Activated CD4-positive, alpha-beta T cell treated with anti-CD3 and anti-CD28 coated beads for 48 hours (primary cell): Measurements from ENCODE around the gene ARHGAP30.
"Not testable (repeated sequence)": the region's sequence is repeated elsewhere in the genome, so short reads cannot be mapped to it uniquely, and the experiment has no call there.

ENCODE experiments used
- DNase-seq: peaks from one replicate; pipeline ENCODE4 v3.0.0-alpha.2; 2020

ARHGAP30 gene

DNA sequence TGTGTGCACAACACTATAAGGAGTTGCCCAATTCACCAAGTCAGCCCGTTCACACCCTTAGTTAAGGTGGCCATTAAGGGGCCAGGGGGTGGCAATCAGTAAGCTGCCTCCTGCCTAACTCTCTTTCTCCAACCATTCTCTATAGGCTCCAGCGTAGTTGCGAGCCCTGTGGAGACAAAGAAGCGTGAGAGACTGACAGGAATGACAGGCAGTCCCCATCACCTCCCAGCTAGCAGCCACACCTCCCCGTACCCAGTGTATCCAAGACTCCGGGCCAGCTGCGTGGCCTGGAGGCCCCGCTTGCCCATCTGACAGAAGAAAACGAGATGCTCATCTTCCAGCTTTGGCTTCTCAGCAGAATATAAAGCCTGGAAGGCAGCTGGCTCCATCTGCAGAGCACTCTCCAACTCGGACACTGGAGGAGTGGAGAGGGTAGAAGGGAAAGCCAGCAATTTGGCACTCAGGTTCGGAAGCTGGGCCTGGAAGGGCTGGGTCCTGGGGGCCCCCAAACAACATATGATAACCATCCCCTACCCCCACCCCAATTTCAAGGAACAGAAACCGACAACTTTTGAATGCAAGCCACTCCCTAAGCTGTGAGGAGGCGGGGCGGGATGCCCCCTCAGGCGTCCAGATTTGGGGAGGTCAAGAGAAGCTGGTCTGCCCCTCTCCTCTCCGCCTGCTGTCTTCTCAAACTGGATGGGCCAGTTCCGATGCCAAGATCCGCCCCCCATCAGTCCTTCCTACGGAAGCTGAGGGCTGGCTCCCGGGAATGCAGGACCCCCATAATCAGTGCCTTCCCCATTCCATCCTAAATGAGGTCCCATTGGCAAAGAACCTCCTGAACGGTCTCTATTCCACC lies 31.8 kb downstream of the ARHGAP30 start:
- DNase-seq, result no peak

DNA sequence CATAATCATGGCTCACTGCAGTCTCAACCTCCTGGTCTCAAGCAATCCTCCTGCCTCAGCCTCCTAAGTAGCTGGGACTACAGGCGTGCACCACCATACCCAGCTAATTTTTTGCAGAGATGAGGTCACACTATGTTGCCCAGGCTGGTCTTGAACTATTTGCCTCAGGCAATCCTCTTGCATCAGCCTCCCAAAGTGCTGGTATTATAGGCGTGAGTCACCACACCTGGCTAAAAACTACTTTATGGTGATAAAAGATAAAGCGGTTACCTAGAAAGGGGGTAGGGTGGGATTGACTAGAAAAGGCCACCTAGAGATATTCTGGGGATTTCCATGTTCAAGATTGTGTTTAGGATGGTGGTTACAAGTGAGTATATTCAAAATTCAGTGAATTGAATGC lies 35.9 kb downstream of the ARHGAP30 start:
- DNase-seq, result no peak

DNA sequence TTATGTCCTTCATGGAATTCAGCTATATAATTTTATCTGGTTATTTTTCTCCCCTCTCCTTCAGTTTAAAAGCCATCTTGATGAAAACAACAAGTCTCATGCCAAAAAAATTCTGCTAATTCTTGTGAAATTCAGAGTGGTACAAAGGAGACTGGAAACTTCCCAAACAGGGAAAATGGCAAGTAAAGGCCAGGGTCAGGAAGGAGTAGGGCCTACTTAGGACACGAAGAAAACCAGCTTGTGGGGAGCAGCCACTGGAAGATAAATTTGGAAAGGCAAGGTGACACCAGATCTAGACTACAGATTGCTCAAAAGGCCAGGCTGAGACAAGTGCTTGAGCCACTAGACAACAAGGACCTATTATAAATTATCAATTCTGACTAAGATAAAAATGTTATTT lies 37.3 kb downstream of the ARHGAP30 start:
- DNase-seq, result no peak

DNA sequence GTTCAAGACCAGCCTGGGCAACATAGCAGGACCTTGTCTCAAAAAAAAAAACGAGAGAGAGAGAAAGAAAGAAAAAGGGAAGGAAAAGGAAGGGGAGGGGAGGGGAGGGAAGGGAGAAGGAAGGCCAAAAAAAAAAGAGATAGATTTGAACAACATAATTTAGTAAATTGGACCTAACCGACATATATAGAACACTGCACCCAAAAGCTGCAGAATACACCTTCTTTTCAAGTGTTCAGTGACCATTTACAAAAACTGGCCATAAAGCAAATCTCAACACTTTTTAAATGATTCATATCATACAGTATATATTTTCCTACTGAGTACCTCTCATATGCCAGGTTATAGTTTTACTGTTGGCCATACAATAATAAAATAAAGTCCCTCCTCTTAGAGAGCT lies 37.8 kb downstream of the ARHGAP30 start:
- DNase-seq, result no peak

DNA sequence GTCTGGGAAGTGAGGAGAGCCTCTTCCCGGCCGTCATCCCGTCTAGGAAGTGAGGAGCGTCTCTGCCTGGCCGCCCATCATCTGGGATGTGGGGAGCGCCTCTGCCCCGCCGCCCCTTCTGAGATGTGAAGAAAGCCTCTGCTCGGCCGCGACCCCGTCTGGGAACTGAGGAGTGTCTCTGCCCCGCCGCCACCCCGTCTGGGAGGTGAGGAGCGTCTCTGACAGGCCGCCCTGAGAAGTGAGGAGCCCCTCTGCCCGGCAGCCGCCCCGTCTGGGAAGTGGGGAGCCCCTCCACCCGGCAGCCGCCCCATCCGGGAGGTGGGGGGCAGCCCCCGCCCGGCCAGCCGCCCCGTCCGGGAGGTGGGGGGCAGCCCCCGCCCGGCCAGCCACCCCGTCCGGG lies 40.2 kb downstream of the ARHGAP30 start:
- DNase-seq, result not testable (repeated sequence)

DNA sequence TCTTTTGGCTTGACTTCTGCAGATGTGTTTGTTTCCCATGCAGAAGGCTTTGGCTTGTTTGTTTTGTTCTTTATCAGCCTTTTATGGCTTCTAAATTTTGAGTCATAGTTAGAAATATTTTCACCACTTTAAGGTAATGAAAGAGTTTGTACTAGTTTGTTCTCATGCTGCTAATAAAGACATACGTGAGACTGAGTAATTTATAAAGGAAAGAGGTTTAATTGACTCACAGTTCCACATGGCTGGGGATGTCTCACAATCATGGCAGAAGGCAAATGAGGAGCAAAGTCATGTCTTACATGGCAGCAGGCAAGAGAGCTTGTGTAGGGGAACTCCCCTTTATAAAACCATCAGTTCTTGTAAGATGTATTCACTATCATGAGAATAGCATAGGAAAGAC lies 42.7 kb downstream of the ARHGAP30 start:
- DNase-seq, result not testable (repeated sequence)

DNA sequence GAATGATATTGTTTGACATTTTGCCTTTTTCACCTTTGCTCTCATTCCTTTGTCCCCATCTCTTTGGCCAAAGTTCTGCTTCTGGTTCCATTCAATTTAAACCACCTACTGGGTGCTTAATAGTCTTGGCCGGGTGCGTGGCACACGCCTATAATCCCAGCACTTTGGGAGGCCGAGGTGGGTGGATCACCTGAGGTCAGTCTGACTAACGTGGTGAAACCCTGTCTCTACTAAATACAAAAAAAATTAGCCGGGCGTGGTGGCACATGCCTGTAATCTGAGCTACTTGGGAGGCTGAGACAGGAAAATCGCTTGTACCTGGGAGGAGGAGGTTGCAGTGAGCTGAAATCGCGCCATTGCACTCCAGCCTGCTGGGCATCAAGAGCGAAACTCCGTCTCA lies 47.3 kb downstream of the ARHGAP30 start:
- DNase-seq, result not testable (repeated sequence)

DNA sequence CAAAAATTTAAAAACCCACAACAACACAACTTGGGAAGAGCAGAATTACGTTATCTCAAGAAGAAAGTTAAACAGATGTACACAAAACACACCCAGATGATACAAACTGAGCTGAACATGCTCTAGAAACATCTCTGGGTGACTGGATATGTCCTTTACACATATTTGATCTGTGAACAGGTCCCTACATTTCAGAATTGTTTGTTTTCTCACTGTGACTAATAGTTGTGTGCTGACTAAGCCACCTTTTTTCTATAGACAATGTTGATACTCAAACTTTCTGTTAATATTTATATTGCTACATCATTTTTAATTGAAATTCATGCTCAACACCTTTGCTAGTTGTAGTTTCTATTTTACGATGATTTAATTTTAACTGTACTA lies 47.7 kb downstream of the ARHGAP30 start:
- no peak for DNase-seq

DNA sequence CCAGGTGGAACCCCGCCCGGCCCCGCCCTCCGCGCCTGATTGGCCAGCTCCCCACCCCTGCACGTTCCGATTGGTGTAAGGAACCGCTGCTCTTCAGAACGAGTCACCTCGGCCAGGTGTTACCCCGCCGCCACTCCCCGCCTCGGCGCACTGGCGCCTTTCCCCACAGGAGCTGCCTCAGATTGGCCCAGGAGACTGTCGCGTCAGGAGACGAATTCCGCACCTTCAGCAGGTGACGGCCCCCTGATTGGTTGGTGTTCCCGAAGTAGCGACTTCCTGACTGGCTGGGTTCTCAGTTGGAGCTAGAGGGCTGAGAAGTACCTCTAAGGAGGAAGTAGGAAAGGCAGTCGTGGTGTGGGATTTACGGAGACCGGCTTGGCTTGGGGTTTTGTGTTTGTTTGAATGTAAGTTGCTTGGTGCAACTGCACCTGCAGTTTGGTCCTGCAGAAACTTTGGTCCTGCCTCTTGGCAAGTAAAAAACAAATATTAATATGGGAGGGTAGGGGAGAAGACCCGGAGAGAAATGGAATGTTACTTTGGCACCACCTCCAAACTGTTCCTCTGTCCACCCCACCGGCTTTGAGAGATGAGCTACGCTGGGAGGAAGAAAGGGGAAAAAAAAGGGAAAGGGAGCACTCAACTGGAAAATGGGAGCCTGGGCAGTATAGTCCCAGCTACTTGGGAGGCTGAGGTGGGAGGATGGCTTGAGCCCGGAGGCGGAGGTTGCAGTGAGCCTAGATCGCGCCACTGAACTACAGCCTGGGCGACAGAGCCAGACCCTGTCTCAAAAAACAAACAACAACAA lies 48.3 kb downstream of the ARHGAP30 start:
- peak; percentile 90 for DNase-seq

DNA sequence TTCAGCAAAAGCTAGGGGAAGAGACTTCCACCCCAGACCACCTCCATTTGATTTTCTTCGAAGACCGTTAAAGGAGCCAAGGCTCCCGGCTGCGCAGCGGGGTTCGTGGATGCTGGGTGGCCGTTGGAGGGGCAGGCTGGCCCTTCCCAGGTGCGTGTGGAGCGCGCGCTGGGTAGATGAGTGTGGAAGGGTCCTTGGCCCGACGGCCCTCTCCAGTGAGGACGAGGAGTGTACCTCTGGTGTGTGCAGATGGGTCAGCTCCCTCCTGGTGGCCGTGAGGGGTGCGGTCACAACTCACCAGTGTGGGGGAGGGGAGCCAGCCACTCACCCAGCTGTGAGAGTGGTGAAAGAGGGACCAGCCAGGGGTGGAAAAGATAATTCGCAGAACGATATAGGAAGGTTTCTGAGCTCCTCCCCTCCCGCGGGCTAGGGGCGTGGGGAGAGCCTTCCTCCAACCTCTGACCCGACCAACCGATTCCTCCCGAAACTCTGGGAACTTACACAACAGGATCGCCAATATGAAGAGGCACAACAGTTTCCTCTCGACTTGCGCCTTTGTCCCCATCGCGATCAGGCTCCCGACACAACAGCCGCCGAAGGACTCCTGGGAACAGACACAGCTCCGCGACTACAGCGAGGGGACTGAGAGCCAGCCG lies 49.1 kb downstream of the ARHGAP30 start, which contains the start of gene F11R:
Gene F11R (minus strand): TSS at position 644 of the 656 bp plus-strand sequence. CDS start 79 bp downstream, at position 565.
- peak; percentile 46 for DNase-seq

DNA sequence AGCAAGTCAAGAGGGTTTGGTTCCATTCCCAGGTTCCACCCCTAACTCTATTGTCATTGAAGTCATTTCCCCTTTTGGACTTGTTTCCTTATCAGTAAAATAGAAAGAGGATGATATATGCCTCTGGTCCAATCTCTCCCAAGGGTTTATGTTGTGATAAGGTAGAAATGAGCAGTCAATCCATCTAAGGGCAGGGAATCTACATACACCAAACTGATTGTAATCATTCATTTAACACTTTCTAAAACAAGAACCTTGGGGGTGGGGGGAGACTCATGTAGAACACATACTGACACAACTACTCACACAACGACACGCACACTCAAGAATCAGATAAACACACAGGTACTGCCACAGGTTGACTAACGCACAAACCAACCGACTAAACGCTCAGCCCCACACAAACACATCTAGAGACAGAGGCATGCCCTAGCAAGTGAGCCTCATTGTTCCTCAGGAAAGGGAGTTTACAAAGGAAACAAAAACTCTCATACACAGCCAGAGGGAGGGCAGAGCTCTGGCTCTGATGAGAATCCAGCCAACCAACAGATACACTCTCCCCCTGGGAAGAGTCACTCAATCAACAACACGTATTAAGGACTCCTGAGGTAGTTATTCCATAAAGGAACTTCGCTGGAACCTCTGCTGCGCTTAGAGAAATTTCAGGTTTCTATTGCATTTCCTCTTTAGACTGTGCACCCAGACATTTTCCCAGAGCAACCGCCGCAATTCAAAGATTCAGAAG lies 49.8 kb downstream of the ARHGAP30 start:
- DNase-seq, result no peak

DNA sequence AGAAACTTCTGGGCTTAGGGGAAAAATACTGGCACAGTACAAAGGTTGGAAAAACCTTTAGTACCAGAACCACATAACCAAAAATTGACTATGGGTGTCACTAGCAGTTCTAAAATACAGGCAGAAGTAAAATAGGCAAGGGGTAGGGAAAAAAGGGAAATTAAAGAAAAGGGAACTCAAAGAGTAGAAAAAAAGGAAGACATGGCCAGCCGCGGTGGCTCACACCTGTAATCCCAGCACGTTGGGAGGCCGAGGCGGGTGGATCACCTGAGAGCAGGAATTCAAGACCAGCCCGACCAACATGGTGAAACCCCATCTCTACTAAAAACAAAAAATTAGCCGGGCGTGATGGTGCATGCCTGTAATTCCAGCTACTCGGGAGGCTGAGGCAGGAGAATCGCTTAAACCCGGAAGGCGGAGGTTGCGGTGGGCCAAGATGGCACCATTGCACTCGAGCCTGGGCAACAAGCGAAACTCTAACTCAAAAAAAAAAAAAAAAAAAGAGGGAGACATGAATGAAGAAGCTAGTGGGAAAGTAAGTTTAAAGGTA lies 50.5 kb downstream of the ARHGAP30 start:
- not testable (repeated sequence) for DNase-seq

DNA sequence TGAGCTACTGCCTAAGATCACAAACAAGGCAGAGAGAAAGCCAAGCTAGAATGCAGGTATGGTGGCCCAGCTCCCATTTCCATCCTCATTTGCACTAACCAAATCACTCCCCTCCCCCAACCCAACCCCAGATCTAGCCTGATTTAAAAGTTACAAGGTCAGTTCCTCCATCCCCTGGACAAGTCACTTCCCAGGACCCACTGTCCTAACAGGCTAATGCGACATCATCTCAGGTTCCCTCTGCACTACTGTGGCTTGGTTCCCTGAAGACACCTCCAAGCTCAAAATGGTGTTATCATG lies 51.1 kb downstream of the ARHGAP30 start:
- no peak for DNase-seq

DNA sequence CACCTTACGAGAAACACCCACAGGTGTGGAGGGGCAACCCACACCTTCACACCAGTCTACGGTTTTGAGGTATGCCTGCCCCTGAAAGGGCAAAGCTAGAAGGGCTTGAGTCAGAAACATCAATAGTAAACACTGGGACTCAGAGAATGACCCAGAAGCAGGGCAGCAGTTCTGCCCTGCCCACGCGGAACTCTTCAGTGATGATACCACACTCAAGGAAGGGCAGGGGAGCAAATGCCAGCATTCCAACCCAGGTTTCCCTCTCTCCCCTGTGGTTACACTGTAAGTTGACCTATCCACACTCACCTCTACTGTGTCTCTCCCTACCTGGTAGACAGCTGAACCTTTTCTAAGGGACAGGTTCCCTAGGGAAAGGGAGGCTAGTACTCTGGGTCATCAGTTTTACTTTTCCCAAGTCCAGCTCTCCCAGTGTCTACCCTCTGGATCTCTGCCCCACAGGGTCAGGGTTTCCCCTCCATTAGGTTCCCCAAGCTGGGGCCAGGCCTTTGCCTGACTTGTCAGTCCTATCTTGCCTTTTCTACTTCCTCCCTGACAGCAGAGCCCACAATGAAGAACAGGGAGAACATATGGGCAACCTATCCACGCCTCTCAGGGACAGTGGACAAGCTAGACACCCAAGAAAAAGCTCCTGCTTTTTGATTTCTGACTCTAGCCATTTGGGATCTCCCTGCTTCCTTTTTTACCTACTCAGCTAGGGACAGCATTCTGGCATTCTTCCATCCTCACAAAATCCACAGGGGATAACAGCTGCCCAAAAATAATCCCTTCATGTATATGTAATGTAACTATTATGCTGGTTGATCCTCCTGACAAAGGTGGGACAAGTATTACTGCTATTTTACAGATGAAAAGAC lies 51.7 kb downstream of the ARHGAP30 start:
- DNase-seq, result no peak

DNA sequence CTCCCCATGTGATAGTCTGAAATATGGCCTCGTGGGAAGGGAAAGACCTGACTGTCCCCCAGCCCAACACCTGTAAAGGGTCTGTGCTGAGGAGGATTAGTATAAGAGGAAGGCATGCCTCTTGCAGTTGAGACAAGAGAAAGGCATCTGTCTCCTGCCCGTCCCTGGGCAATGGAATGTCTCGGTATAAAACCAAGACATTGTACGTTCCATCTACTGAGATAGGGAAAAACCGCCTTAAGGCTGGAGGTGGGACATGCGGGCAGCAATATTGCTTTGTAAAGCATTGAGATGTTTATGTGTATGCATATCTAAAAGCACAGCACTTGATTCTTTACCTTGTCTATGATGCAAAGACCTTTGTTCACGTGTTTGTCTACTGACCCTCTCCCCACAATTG lies 52.5 kb downstream of the ARHGAP30 start:
- DNase-seq, result not testable (repeated sequence)

DNA sequence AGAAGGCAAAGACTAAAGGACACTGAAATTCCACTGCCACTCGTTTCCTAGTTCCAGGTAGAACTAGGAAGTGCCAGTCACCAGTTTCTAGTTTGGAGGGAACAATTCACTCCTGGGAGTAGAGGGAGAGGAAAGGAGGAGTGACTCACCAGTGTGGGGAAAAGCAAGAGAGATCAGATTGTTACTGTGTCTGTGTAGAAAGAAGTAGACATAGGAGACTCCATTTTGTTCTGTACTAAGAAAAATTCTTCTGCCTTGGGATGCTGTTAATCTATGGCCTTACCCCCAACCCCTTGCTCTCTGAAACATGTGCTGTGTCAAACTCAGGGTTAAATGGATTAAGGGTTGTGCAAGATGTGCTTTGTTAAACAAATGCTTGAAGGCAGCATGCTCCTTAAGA lies 53.0 kb downstream of the ARHGAP30 start:
- DNase-seq, result not testable (repeated sequence)

DNA sequence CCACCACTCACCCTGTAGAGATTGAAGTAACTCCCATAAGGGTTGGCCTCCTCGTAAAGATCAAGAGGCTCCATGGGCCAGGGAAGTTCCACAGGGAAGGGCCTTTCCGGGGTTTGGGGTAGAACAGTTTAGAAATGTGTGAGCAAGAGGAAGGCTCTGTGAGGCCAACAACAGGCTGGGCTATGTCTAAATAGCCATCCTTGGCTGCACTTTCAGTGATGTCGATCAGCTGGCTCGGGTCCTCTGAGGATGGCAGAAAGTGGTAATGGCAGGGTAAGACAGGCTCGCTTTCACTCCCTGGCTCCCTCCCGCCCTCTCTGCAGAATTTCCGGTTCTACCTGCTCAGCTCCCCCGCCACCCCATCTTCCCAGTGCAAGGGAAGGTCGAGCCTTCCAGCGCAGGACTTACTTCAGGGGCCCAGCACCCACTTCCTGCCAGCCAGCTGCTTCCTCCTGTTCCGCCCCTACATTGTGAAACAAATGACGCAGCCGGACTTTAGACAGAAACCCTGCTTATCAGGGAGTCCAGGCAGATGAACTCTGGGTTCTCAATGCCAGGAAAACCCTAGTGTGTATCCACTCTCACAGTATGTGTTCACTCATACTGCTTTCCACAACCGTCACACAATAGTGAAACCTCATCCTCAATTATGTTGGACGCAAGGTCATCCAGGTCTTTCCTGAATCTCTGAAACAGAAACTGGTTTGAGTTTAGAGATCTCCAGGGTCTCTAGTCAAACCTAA lies 56.0 kb downstream of the ARHGAP30 start:
- peak; percentile 80 for DNase-seq

DNA sequence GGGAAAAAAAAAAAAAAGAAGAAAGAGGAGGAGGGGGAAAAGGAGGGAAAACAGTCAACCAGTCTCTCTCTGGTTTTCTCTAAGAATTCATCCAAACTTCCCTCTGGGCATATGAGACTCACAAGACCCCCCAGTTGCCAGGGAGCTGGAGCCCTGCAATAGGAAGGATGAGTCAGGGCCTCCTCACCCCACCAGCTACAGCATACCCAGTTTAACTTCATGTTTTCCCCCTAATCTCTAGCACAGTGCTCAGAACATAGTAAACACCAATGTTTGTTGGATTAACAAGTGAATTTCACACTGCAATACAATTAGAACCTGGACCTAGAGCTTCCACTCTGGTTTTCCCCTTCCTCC lies 56.6 kb downstream of the ARHGAP30 start:
- DNase-seq, result no peak

DNA sequence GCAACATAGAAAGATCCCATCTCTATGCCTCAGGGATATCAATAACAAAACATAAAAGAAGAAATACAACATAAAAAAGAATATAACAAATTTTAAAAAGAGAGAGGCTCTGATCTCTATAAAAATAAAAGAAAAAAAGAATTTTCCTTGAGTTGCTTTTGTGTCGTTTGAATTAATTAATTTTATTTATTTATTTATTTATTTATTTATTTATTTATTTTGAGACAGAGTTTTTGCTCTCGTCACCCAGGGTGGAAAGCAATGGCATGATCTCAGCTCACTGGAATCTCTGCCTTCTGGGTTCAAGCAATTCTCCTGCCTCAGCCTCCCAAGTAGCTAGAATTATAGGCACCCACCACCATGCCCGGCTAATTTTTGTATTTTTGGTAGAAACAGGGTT lies 57.3 kb downstream of the ARHGAP30 start:
- no peak for DNase-seq

DNA sequence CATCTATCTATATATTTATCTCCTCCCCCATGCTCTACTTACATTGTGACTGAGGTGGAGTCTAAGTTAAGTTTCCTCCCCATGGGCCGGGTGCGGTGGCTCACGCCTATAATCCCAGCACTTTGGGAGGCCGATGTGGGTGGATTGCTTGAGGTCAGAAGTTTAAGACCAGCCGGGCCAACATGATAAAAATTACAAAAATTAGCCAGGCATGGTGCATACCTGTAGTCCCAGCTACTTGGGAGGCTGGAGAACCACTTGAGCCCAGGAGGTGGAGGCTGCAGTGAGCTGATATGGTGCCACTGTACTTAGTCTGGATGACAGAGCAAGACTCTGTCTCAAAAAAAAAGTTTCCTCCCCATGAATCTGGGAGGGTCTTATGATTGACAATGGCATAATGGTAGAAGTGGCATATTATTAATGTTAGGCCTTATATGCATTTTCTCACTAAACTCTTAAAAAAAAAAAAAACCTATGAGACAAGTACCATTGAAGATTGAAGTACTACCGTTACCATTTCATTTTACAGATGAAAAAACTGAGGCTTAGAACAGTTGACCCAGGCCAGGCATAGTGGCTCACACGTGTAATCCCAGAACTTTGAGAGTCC lies 60.0 kb downstream of the ARHGAP30 start:
- DNase-seq, result no peak
